Suprapubic skin (tissue), 4 donors: ENCODE measurements around the gene THSD7A.

ENCODE experiments used
- EP300 ChIP-seq: sonication (generic); formaldehyde crosslinking; IDR thresholded peaks from one replicate; pipeline ENCODE4 v1.6.1; 2017; ENCODE audit warnings: antibody characterized with exemption
- POLR2A ChIP-seq, 2 donors: fragments of 450-650 bp; IDR thresholded peaks; one replicate each; pipeline ENCODE4 v1.6.1; 2017; ENCODE audit warnings: antibody characterized with exemption in 2 of 2, mild to moderate bottlenecking in 2 of 2, moderate library complexity in 2 of 2
- POLR2AphosphoS5 ChIP-seq, 3 donors: sonication (generic); formaldehyde crosslinking; IDR thresholded peaks; one replicate each; pipeline ENCODE4 v1.6.1; 2017; ENCODE audit warnings: antibody characterized with exemption in 3 of 3
- TF ChIP-seq, protein P1 (sequence below), 2 donors: fragments of 200-600 bp in 1 of 2; fragments of 450-650 bp in 1 of 2; sonication (generic) in 1 of 2; IDR thresholded peaks; one replicate each; pipeline ENCODE4 v1.5.1; 2016 to 2019; ENCODE audit warnings: antibody characterized with exemption in 2 of 2, mild to moderate bottlenecking in 1 of 2, moderate library complexity in 1 of 2

DNA sequence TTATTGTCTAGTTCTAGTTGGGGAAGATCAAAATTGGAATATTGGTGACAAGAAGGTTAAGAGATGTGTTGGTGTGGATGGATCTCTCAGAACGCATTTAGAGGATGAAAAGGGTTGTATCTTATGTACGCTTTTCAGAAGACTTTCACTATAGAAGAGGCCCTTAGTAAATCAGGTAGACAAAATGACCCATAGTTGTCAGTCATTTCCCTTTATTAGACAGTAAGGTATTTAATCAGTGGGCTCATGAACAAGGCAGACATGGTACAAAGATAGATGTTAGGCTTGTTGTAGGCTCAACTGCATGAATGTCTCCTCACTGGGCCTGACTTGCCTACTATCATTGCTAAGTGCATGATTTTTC is 499.2 kb downstream of the THSD7A start:
- TF ChIP-seq, protein P1, sequence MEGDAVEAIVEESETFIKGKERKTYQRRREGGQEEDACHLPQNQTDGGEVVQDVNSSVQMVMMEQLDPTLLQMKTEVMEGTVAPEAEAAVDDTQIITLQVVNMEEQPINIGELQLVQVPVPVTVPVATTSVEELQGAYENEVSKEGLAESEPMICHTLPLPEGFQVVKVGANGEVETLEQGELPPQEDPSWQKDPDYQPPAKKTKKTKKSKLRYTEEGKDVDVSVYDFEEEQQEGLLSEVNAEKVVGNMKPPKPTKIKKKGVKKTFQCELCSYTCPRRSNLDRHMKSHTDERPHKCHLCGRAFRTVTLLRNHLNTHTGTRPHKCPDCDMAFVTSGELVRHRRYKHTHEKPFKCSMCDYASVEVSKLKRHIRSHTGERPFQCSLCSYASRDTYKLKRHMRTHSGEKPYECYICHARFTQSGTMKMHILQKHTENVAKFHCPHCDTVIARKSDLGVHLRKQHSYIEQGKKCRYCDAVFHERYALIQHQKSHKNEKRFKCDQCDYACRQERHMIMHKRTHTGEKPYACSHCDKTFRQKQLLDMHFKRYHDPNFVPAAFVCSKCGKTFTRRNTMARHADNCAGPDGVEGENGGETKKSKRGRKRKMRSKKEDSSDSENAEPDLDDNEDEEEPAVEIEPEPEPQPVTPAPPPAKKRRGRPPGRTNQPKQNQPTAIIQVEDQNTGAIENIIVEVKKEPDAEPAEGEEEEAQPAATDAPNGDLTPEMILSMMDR (IDR thresholded peaks at IDR 0.05): no peak
- TF ChIP-seq POLR2AphosphoS5 (IDR thresholded peaks at IDR 0.05) (no peak), POLR2A (IDR thresholded peaks at IDR 0.05) (no peak), EP300 (no peak)
